ENCODE measurements around the gene EGFL7.

DNA sequence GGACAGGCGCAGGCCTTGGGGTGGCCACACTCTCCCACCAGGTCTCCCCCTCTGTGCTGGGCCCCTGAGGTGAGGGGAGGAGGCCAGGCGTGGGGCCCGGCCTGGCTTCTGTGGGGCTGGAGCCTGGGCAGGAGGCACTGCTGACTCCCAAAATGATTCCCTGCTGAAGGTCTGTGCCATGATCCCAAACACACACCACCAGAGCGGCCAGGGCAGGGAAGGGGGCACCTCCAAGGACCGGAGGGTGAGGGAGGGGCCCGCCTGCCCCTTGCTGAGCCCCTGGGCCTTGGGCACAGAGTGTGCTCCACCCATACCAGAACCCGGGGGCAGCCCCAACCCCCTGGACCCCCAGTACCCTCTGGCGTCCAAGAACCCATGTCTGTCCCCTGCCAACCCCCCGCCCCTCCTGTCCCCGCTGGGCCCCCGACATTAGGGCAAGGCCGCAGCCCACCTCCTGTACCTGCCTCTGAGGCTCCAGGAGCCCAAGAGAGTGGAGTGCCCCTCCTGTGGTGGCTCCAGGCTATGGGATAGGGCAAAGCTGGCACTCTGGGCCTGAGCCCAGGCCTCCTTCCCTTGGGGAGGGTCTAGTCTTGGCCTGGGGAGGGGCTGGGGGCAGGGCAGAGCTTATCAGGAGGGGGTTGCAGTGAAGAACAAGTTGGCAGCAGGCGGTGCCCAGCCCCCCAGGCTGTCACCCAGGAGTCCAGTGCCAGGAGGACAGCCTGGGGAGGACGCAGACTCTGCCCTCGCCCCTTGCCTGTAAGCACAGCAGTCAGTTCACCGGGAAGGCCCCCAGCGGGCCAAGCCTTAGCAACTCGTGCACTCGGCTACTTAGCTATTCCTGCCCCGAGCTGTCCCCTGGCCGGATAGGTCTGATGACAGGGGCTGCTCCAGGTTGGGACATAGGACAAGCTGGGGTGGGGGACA is 2.6 kb upstream of the EGFL7 start:
- TF ChIP-seq, protein P1, sequence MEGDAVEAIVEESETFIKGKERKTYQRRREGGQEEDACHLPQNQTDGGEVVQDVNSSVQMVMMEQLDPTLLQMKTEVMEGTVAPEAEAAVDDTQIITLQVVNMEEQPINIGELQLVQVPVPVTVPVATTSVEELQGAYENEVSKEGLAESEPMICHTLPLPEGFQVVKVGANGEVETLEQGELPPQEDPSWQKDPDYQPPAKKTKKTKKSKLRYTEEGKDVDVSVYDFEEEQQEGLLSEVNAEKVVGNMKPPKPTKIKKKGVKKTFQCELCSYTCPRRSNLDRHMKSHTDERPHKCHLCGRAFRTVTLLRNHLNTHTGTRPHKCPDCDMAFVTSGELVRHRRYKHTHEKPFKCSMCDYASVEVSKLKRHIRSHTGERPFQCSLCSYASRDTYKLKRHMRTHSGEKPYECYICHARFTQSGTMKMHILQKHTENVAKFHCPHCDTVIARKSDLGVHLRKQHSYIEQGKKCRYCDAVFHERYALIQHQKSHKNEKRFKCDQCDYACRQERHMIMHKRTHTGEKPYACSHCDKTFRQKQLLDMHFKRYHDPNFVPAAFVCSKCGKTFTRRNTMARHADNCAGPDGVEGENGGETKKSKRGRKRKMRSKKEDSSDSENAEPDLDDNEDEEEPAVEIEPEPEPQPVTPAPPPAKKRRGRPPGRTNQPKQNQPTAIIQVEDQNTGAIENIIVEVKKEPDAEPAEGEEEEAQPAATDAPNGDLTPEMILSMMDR (IDR thresholded peaks at IDR 0.05; ENCODE audit: low read depth, low read length, poor library complexity, severe bottlenecking), result no peak
- no peak for TF ChIP-seq EZH2phosphoT487 (IDR thresholded peaks at IDR 0.05; ENCODE audit: borderline replicate concordance, low read length)

All from DOHH2 (cell line).